ENCODE data around the gene ILKAP.

- no peak for TF ChIP-seq CTCF (IDR thresholded peaks at IDR 0.05)
- no peak for TF ChIP-seq POLR2A (IDR thresholded peaks at IDR 0.05)
- no peak for TF ChIP-seq EP300 (IDR thresholded peaks at IDR 0.05)
Observed at GRCh38 chr2:238169048-238169707, 34.3 kb downstream of the ILKAP start.

Data from stomach (tissue), 4 donors.